ENCODE results near the gene GJA10. TPM values are rescaled to one million over a fixed set of nuclear protein-coding genes. Genes with fewer than 3 reads are reported as not detected.
"Not testable (repeated sequence)": the region's sequence is repeated elsewhere in the genome, so short reads cannot be mapped to it uniquely, and the experiment has no call there.

The GJA10 gene
- total and polyA plus RNA-seq, 4 donors = not detected

GRCh38 chr6:89910001-89910901 lies 16.0 kb downstream of the GJA10 start:
- intact Hi-C loops (cut with DNase I) = not testable (repeated sequence)

GRCh38 chr6:89910902-89911240 lies 16.6 kb downstream of the GJA10 start:
- intact Hi-C loops (cut with DNase I) = no loop called here
- no peaks in the 10 kb centered on the region for H3K36me3 ChIP-seq (ENCODE audit: control insufficient read depth in 1 of 2, insufficient read depth in 2 of 2, low read length in 1 of 2)
- no peak overlapping the region for H3K27ac ChIP-seq (ENCODE audit: low read depth in 1 of 2, low read length in 2 of 2)
- DNase-seq (no peak), ATAC-seq (ENCODE audit: low FRiP score) (no peak)
- H3K4me1 ChIP-seq (ENCODE audit: control insufficient read depth in 1 of 2, insufficient read depth in 2 of 2, low read length in 2 of 2) = no peaks in the 10 kb centered on the region
- 57 to 71% methylated on average over 1 of the region's 1 CpG for WGBS, 2 donors
- H3K9me3 ChIP-seq (ENCODE audit: control insufficient read depth, low read length) = peaks cover under 1% of the 10 kb centered on the region
- peaks cover 0 to 2% of the 10 kb centered on the region in 2 donors for H3K27me3 ChIP-seq (ENCODE audit: control insufficient read depth in 1 of 2, insufficient read depth in 2 of 2, low read length in 1 of 2)
- no peak overlapping the region for H3K4me3 ChIP-seq (ENCODE audit: low read length in 2 of 2)

More at GRCh38 chr6:89910001-89910901, 16.0 kb downstream of the GJA10 start:
- H3K4me3 ChIP-seq (ENCODE audit: low read length in 2 of 2); ATAC-seq (ENCODE audit: low FRiP score); H3K27ac ChIP-seq (ENCODE audit: low read depth in 1 of 2, low read length in 2 of 2); DNase-seq; H3K4me1 ChIP-seq (ENCODE audit: control insufficient read depth in 1 of 2, insufficient read depth in 2 of 2, low read length in 2 of 2); H3K9me3 ChIP-seq (ENCODE audit: control insufficient read depth, low read length); H3K27me3 ChIP-seq (ENCODE audit: control insufficient read depth in 1 of 2, insufficient read depth in 2 of 2, low read length in 1 of 2); H3K36me3 ChIP-seq (ENCODE audit: control insufficient read depth in 1 of 2, insufficient read depth in 2 of 2, low read length in 1 of 2): not testable (repeated sequence)
- WGBS, 2 donors = 66 to 83% methylated on average over 10 of the region's 10 CpGs

GRCh38 chr6:89916136-89916920 lies 22.1 kb downstream of the GJA10 start:
- no peak overlapping the region for H3K27ac ChIP-seq (ENCODE audit: low read depth in 1 of 2, low read length in 2 of 2)
- WGBS, 2 donors = 83 to 96% methylated on average over 3 of the region's 3 CpGs
- intact Hi-C loops (cut with DNase I) = no loop called here
- ATAC-seq (ENCODE audit: low FRiP score) (no peak), DNase-seq (no peak)
- H3K4me3 ChIP-seq (ENCODE audit: low read length in 2 of 2) = no peak overlapping the region
- H3K27me3 ChIP-seq (ENCODE audit: control insufficient read depth in 1 of 2, insufficient read depth in 2 of 2, low read length in 1 of 2) = peaks cover 0 to 2% of the 10 kb centered on the region in 2 donors
- peaks cover 4% of the 10 kb centered on the region for H3K9me3 ChIP-seq (ENCODE audit: control insufficient read depth, low read length)
- no peaks in the 10 kb centered on the region for H3K4me1 ChIP-seq (ENCODE audit: control insufficient read depth in 1 of 2, insufficient read depth in 2 of 2, low read length in 2 of 2)
- no peaks in the 10 kb centered on the region for H3K36me3 ChIP-seq (ENCODE audit: control insufficient read depth in 1 of 2, insufficient read depth in 2 of 2, low read length in 1 of 2)

- no peak overlapping the region for H3K4me3 ChIP-seq (ENCODE audit: low read length in 2 of 2)
- WGBS, 2 donors = 93 to 94% methylated on average over 4 of the region's 4 CpGs
- H3K4me1 ChIP-seq (ENCODE audit: control insufficient read depth in 1 of 2, insufficient read depth in 2 of 2, low read length in 2 of 2) = no peaks in the 10 kb centered on the region
- H3K9me3 ChIP-seq (ENCODE audit: control insufficient read depth, low read length) = peaks cover 4% of the 10 kb centered on the region
- H3K27ac ChIP-seq (ENCODE audit: low read depth in 1 of 2, low read length in 2 of 2) = no peak overlapping the region
- H3K36me3 ChIP-seq (ENCODE audit: control insufficient read depth in 1 of 2, insufficient read depth in 2 of 2, low read length in 1 of 2) = no peaks in the 10 kb centered on the region
- DNase-seq (no peak), ATAC-seq (ENCODE audit: low FRiP score) (no peak)
- intact Hi-C loops (cut with DNase I) = no loop called here
- no peaks in the 10 kb centered on the region for H3K27me3 ChIP-seq (ENCODE audit: control insufficient read depth in 1 of 2, insufficient read depth in 2 of 2, low read length in 1 of 2)
These were observed 22.9 kb downstream of the GJA10 start for GRCh38 chr6:89917216-89917615.

DNA sequence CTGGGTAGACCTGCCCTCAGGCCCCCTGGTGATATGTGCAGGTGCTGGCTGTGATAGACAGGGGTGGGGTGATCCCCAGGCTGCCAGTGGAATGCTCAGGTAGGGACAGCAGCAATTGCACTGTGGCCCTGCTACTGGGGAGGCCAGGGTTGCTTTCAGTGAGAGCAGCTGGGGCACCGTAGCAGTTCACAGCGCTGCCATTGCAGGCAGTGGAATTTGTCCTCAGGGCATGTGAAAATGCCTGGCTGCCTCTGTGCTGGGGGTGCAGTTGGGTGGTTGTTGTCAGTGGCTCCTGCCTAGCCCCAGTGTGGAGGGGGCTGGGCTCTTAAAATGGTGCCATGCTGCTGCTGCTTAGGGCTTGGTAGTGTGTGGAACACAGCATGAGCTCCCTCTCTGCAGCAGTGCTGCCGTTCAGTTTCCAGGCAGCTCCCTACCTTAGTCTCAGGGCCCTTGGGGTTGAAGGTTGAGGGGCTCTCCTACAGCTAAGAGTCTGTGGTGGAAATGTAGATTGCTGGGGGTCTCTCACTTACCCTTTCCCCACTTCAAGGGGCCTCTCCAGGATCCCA lies 23.6 kb downstream of the GJA10 start:
- Histone ChIP-seq H3K36me3 (ENCODE audit: control insufficient read depth in 1 of 2, insufficient read depth in 2 of 2, low read length in 1 of 2) (no peaks in the 10 kb centered on the region), H3K4me1 (ENCODE audit: control insufficient read depth in 1 of 2, insufficient read depth in 2 of 2, low read length in 2 of 2) (no peaks in the 10 kb centered on the region), H3K27me3 (ENCODE audit: control insufficient read depth in 1 of 2, insufficient read depth in 2 of 2, low read length in 1 of 2) (no peaks in the 10 kb centered on the region), H3K27ac (ENCODE audit: low read depth in 1 of 2, low read length in 2 of 2) (no peak overlapping the region), H3K9me3 (ENCODE audit: control insufficient read depth, low read length) (peaks cover 4% of the 10 kb centered on the region), H3K4me3 (ENCODE audit: low read length in 2 of 2) (no peak overlapping the region)
- DNase-seq = no peak
- WGBS, 2 donors = 70 to 80% methylated on average over 3 of the region's 3 CpGs
- peak; percentile 36 for ATAC-seq (ENCODE audit: low FRiP score)
- intact Hi-C loops (cut with DNase I) = no loop called here

- no peaks in the 10 kb centered on the region for H3K36me3 ChIP-seq (ENCODE audit: control insufficient read depth in 1 of 2, insufficient read depth in 2 of 2, low read length in 1 of 2)
- no peaks in the 10 kb centered on the region for H3K4me1 ChIP-seq (ENCODE audit: control insufficient read depth in 1 of 2, insufficient read depth in 2 of 2, low read length in 2 of 2)
- ATAC-seq (ENCODE audit: low FRiP score) (no peak), DNase-seq (no peak)
- H3K9me3 ChIP-seq (ENCODE audit: control insufficient read depth, low read length) = peaks cover 1% of the 10 kb centered on the region
- intact Hi-C loops (cut with DNase I) = no loop called here
- 75 to 78% methylated on average over 6 of the region's 6 CpGs for WGBS, 2 donors
- no peaks in the 10 kb centered on the region for H3K27me3 ChIP-seq (ENCODE audit: control insufficient read depth in 1 of 2, insufficient read depth in 2 of 2, low read length in 1 of 2)
- H3K27ac ChIP-seq (ENCODE audit: low read depth in 1 of 2, low read length in 2 of 2) = no peak overlapping the region
- no peak overlapping the region for H3K4me3 ChIP-seq (ENCODE audit: low read length in 2 of 2)
These were observed 26.9 kb downstream of the GJA10 start for GRCh38 chr6:89921197-89921596.

GRCh38 chr6:89921691-89922090 lies 27.4 kb downstream of the GJA10 start:
- 93 to 96% methylated on average over 10 of the region's 10 CpGs for WGBS, 2 donors
- H3K27ac ChIP-seq (ENCODE audit: low read depth in 1 of 2, low read length in 2 of 2) = no peak overlapping the region
- no peak overlapping the region for H3K4me3 ChIP-seq (ENCODE audit: low read length in 2 of 2)
- peaks cover 1% of the 10 kb centered on the region for H3K9me3 ChIP-seq (ENCODE audit: control insufficient read depth, low read length)
- DNase-seq = no peak
- no peaks in the 10 kb centered on the region for H3K27me3 ChIP-seq (ENCODE audit: control insufficient read depth in 1 of 2, insufficient read depth in 2 of 2, low read length in 1 of 2)
- H3K4me1 ChIP-seq (ENCODE audit: control insufficient read depth in 1 of 2, insufficient read depth in 2 of 2, low read length in 2 of 2) = no peaks in the 10 kb centered on the region
- H3K36me3 ChIP-seq (ENCODE audit: control insufficient read depth in 1 of 2, insufficient read depth in 2 of 2, low read length in 1 of 2) = no peaks in the 10 kb centered on the region
- ATAC-seq (ENCODE audit: low FRiP score) = no peak
- intact Hi-C loops (cut with DNase I) = no loop called here

DNA sequence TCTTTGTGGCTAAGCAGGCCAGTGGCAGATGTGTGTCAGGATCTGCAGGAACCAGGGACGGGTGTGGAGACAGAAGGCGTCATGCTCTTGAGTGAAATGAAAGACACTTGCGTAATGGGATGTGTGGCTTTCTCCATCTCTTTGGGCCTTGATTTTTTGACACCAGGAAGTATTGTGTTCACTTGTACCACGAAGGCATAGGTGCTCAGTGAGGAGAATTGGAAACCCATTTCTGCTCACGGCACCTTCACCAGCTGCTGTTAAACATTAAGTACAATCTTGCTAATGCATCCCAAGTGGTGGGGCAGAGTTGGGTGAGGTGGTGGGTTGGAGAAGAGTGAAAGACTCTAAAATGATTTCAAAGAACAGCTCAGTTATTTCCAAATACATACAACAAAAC lies 30.0 kb downstream of the GJA10 start:
- Histone ChIP-seq H3K4me3 (ENCODE audit: low read length in 2 of 2) (no peak overlapping the region), H3K27me3 (ENCODE audit: control insufficient read depth in 1 of 2, insufficient read depth in 2 of 2, low read length in 1 of 2) (no peaks in the 10 kb centered on the region), H3K9me3 (ENCODE audit: control insufficient read depth, low read length) (no peaks in the 10 kb centered on the region), H3K27ac (ENCODE audit: low read depth in 1 of 2, low read length in 2 of 2) (no peak overlapping the region), H3K4me1 (ENCODE audit: control insufficient read depth in 1 of 2, insufficient read depth in 2 of 2, low read length in 2 of 2) (no peaks in the 10 kb centered on the region), H3K36me3 (ENCODE audit: control insufficient read depth in 1 of 2, insufficient read depth in 2 of 2, low read length in 1 of 2) (no peaks in the 10 kb centered on the region)
- intact Hi-C loops (cut with DNase I) = no loop called here
- ATAC-seq (ENCODE audit: low FRiP score) = no peak
- no peak for DNase-seq
- 69 to 72% methylated on average over 5 of the region's 5 CpGs for WGBS, 2 donors

Data from aorta (tissue), 5 donors.